HTR-8/SVneo (cell line): ENCODE data around the gene PSMD14.

Source experiments
- DNase-seq: peaks from one replicate; pipeline ENCODE4 v3.0.0; 2011; ENCODE audit warnings: low spot score, mixed read lengths; ENCODE audit not compliant: insufficient read length
- FAIRE-seq: peaks from 2 replicates; lab custom pipeline; 2011; peaks lifted over from hg19 to GRCh38; lab: Jason Lieb, UNC

Gene PSMD14

GRCh38 chr2:161430386-161430785 is 122.2 kb downstream of the PSMD14 start:
- DNase-seq (no peak), FAIRE-seq (no peak)

- FAIRE-seq, result no peak
- no peak for DNase-seq
These were observed 123.9 kb downstream of the PSMD14 start for GRCh38 chr2:161432107-161432506.

- no peak for DNase-seq
- FAIRE-seq, result no peak
These were observed 125.9 kb downstream of the PSMD14 start for GRCh38 chr2:161434118-161434517.

- no peak for FAIRE-seq
These were observed 128.2 kb downstream of the PSMD14 start for GRCh38 chr2:161436411-161436810.

GRCh38 chr2:161438598-161438997 is 130.4 kb downstream of the PSMD14 start:
- FAIRE-seq (no peak), DNase-seq (no peak)

More at GRCh38 chr2:161436411-161436810, 128.2 kb downstream of the PSMD14 start:
- no peak for DNase-seq

- DNase-seq (no peak), FAIRE-seq (no peak)
These were observed 136.9 kb downstream of the PSMD14 start for GRCh38 chr2:161445097-161445496.

- no peak for DNase-seq
- no peak for FAIRE-seq
These were observed 140.2 kb downstream of the PSMD14 start for GRCh38 chr2:161448431-161448830.
